GM23248 (cell line): Measurements from ENCODE around the gene AGTRAP. TPM values are rescaled to one million over a fixed set of nuclear protein-coding genes. Genes with fewer than 3 reads are reported as not detected.

Source experiments
- DNase-seq: peaks from one replicate; pipeline ENCODE4 v3.0.0-alpha.2; 2015
- H2AFZ ChIP-seq: fragments of 200-600 bp; sonication (generic); 2 replicates; pipeline ENCODE4 v1.6.1; 2016; ENCODE audit warnings: antibody characterized with exemption
- H3F3A ChIP-seq: fragments of 200-600 bp; sonication (generic); 2 replicates; pipeline ENCODE4 v1.6.1; 2016; ENCODE audit warnings: mild to moderate bottlenecking, antibody characterized with exemption, mixed run types; ENCODE audit not compliant: insufficient read depth
- H3K27ac ChIP-seq: fragments of 200-600 bp; sonication (generic); 2 replicates; pipeline ENCODE4 v1.5.1; 2016; ENCODE audit warnings: mild to moderate bottlenecking
- H3K27me3 ChIP-seq: fragments of 200-600 bp; sonication (generic); replicated peaks from 2 replicates; pipeline ENCODE4 v1.6.1; 2016; ENCODE audit warnings: mild to moderate bottlenecking; ENCODE audit not compliant: insufficient read depth
- H3K36me3 ChIP-seq: fragments of 200-600 bp; sonication (generic); 2 replicates; pipeline ENCODE4 v1.6.1; 2016; ENCODE audit warnings: low read depth, mild to moderate bottlenecking
- H3K4me1 ChIP-seq: fragments of 200-600 bp; sonication (generic); 2 replicates; pipeline ENCODE4 v1.6.1; 2016; ENCODE audit warnings: mild to moderate bottlenecking; ENCODE audit not compliant: insufficient read depth
- H3K4me2 ChIP-seq: fragments of 200-600 bp; sonication (generic); one replicate; pipeline ENCODE4 v1.6.1; 2016; ENCODE audit warnings: mild to moderate bottlenecking; ENCODE audit not compliant: unreplicated experiment
- H3K4me3 ChIP-seq: fragments of 200-600 bp; sonication (generic); 2 replicates; pipeline ENCODE4 v1.5.1; 2016; ENCODE audit warnings: mild to moderate bottlenecking
- H3K79me2 ChIP-seq: fragments of 200-600 bp; sonication (generic); 2 replicates; pipeline ENCODE4 v1.6.1; 2016; ENCODE audit warnings: mild to moderate bottlenecking; ENCODE audit not compliant: insufficient read depth
- H3K9ac ChIP-seq: fragments of 200-600 bp; sonication (generic); 2 replicates; pipeline ENCODE4 v1.6.1; 2016; ENCODE audit warnings: mild to moderate bottlenecking
- H3K9me2 ChIP-seq: fragments of 200-600 bp; sonication (generic); 2 replicates; pipeline ENCODE4 v1.6.1; 2016; ENCODE audit warnings: mixed run types, mild to moderate bottlenecking, moderate library complexity; ENCODE audit not compliant: insufficient read depth
- H3K9me3 ChIP-seq: fragments of 200-600 bp; sonication (generic); one replicate; pipeline ENCODE4 v1.6.1; 2017; ENCODE audit warnings: low read depth
- H4K20me1 ChIP-seq: fragments of 200-600 bp; sonication (generic); 2 replicates; pipeline ENCODE4 v1.6.0; 2016; ENCODE audit not compliant: insufficient read depth
- EZH2 ChIP-seq: fragments of 200-600 bp; sonication (generic); IDR thresholded peaks from 2 replicates; pipeline ENCODE4 v1.6.1; 2018; ENCODE audit warnings: antibody characterized with exemption, mild to moderate bottlenecking; ENCODE audit not compliant: insufficient read depth, poor library complexity, severe bottlenecking
- EZH2phosphoT487 ChIP-seq: fragments of 200-600 bp; sonication (generic); IDR thresholded peaks from 2 replicates; pipeline ENCODE4 v1.6.1; 2018; ENCODE audit warnings: antibody characterized with exemption, moderate library complexity, mild to moderate bottlenecking, low read depth; ENCODE audit not compliant: insufficient read depth
- WGBS, 2 experiments: methylation state at CpG; one replicate each; pipeline ENCODE4 v1.1.6; 2015 to 2017; ENCODE audit warnings: low lambda C conversion rate in 2 of 2, low coverage in 1 of 2; ENCODE audit errors: missing lambda C conversion rate in 2 of 2; 5-methylcytosine and 5-hydroxymethylcytosine counted together
- in situ Hi-C: fragments of 300-500 bp; cut with MboI; formaldehyde crosslinking; loops from 2 replicates; pipeline ENCODE4 v1.15.0; 2020
- polyA plus RNA-seq: library from polyadenylated mRNA; unstranded; fragments of >200 nt; fragmentation: Nextera tagmentation; extraction: Ambion mirVana; gene quantifications from 2 replicates; pipeline ENCODE4 v1.2.1, GENCODE V29; 2016
- total RNA-seq: library from RNA; depleted of rRNA; stranded (reverse); fragments of >200 nt; shearing (Covaris generic); gene quantifications from 2 replicates; pipeline ENCODE4 v1.2.3, GENCODE V29; 2014

AGTRAP gene
- total and polyA plus RNA-seq, 2 experiments from 2014 or later, result 113 to 121 TPM

- Histone ChIP-seq H4K20me1 (no peaks in the 10 kb centered on the region), H3K79me2 (no peaks in the 10 kb centered on the region), H3K4me3 (no peak overlapping the region), H3K36me3 (no peaks in the 10 kb centered on the region), H3K27ac (no peak overlapping the region), H3K27me3 (no peaks in the 10 kb centered on the region), H3K4me2 (no peak overlapping the region), H2AFZ (no peak overlapping the region), H3F3A (no peaks in the 10 kb centered on the region), H3K9me2 (no peaks in the 10 kb centered on the region), H3K4me1 (peaks cover 5% of the 10 kb centered on the region), H3K9ac (no peak overlapping the region), H3K9me3 (no peaks in the 10 kb centered on the region)
- WGBS, 2 experiments, result 71 to 79% methylated on average over 6 of the region's 6 CpGs
- in situ Hi-C loops, result no loop called here
- DNase-seq, result no peak
- TF ChIP-seq EZH2 (no peak), EZH2phosphoT487 (no peak)
These were observed 46.3 kb downstream of the AGTRAP start for GRCh38 chr1:11782127-11782708.

- no peaks in the 10 kb centered on the region for H3K79me2 ChIP-seq
- H3K9me2 ChIP-seq, result no peaks in the 10 kb centered on the region
- H3K4me1 ChIP-seq, result peaks cover 12% of the 10 kb centered on the region
- in situ Hi-C loops, result no loop called here
- TF ChIP-seq EZH2 (no peak), EZH2phosphoT487 (no peak)
- WGBS, 2 experiments, result 82 to 86% methylated on average over 6 of the region's 6 CpGs
- no peaks in the 10 kb centered on the region for H3F3A ChIP-seq
- H3K27me3 ChIP-seq, result no peaks in the 10 kb centered on the region
- no peaks in the 10 kb centered on the region for H4K20me1 ChIP-seq
- no peak overlapping the region for H3K9ac ChIP-seq
- no peak overlapping the region for H3K27ac ChIP-seq
- no peak overlapping the region for H3K4me2 ChIP-seq
- no peak overlapping the region for H3K4me3 ChIP-seq
- H3K36me3 ChIP-seq, result no peaks in the 10 kb centered on the region
- no peak overlapping the region for H2AFZ ChIP-seq
- no peak for DNase-seq
- H3K9me3 ChIP-seq, result no peaks in the 10 kb centered on the region
These were observed 47.6 kb downstream of the AGTRAP start for GRCh38 chr1:11783556-11783955.

- H3K4me1 ChIP-seq, result peaks cover 12% of the 10 kb centered on the region
- TF ChIP-seq EZH2phosphoT487 (no peak), EZH2 (no peak)
- WGBS, 2 experiments, result 74 to 77% methylated on average over 21 of the region's 21 CpGs
- no peaks in the 10 kb centered on the region for H3K27me3 ChIP-seq
- no peaks in the 10 kb centered on the region for H3F3A ChIP-seq
- H2AFZ ChIP-seq, result peak overlapping the region; percentile 60
- peak overlapping the region; percentile 66 for H3K4me2 ChIP-seq
- in situ Hi-C loops, result no loop called here
- H3K9me3 ChIP-seq, result no peaks in the 10 kb centered on the region
- H3K9me2 ChIP-seq, result no peaks in the 10 kb centered on the region
- peak overlapping the region; percentile 27; the same call in 1 of the 2 replicates for H3K9ac ChIP-seq
- peak overlapping the region; percentile 60; the same call in 1 of the 2 replicates for H3K4me3 ChIP-seq
- no peak for DNase-seq
- H4K20me1 ChIP-seq, result no peaks in the 10 kb centered on the region
- H3K27ac ChIP-seq, result no peak overlapping the region
- H3K79me2 ChIP-seq, result no peaks in the 10 kb centered on the region
- no peaks in the 10 kb centered on the region for H3K36me3 ChIP-seq
These were observed 48.5 kb downstream of the AGTRAP start for GRCh38 chr1:11784256-11784992.

- Histone ChIP-seq H3K4me1 (peaks cover 12% of the 10 kb centered on the region), H2AFZ (peak overlapping the region; percentile 60), H3K9me2 (no peaks in the 10 kb centered on the region), H3K36me3 (no peaks in the 10 kb centered on the region), H3K27me3 (no peaks in the 10 kb centered on the region), H3K79me2 (no peaks in the 10 kb centered on the region), H3K9me3 (no peaks in the 10 kb centered on the region), H4K20me1 (no peaks in the 10 kb centered on the region), H3K4me3 (peak overlapping the region; percentile 60), H3K27ac (no peak overlapping the region), H3K4me2 (peak overlapping the region; percentile 66), H3F3A (no peaks in the 10 kb centered on the region), H3K9ac (peak overlapping the region; percentile 27; the same call in 1 of the 2 replicates)
- WGBS, 2 experiments, result 10 to 14% methylated on average over 23 to 26 of the region's 30 CpGs
- in situ Hi-C loops, result no loop called here
- peak; percentile 62 for DNase-seq
- TF ChIP-seq EZH2phosphoT487 (no peak), EZH2 (no peak)
These were observed 49.2 kb downstream of the AGTRAP start for GRCh38 chr1:11784993-11785769.
